Heart left ventricle (tissue), 16 donors: ENCODE data around the gene AGPAT3. TPM values are rescaled to one million over a fixed set of nuclear protein-coding genes. Genes with fewer than 3 reads are reported as not detected.

Source experiments
- ATAC-seq, 4 donors: fragments of 200-7000 bp; cut with Tn5 transposase; one replicate each; pipeline ENCODE4 v1.9.1; 2020 to 2022; ENCODE audit warnings: moderate library complexity in 4 of 4, mild to moderate bottlenecking in 3 of 4, moderate number of reproducible peaks in 1 of 4
- DNase-seq, 5 donors: peaks; one replicate each; pipeline ENCODE4 v3.0.0-alpha.2; 2020
- H3K27ac ChIP-seq, 12 donors: fragments of 200-600 bp; sonication (generic) in 4 of 12; one replicate each; pipeline versions ENCODE4 v1.5.0 to v1.8.0; 2016 to 2022; ENCODE audit warnings: mild to moderate bottlenecking in 2 of 12
- H3K27me3 ChIP-seq, 9 donors: fragments of 200-600 bp; sonication (generic) in 2 of 9; one replicate each; pipeline versions ENCODE4 v1.5.1 to v1.8.0; 2016 to 2022; ENCODE audit warnings: mild to moderate bottlenecking in 3 of 9
- H3K36me3 ChIP-seq, 9 donors: fragments of 200-600 bp; sonication (generic) in 2 of 9; one replicate each; pipeline versions ENCODE4 v1.5.0 to v1.8.0; 2018 to 2022; ENCODE audit warnings: mild to moderate bottlenecking in 2 of 9
- H3K4me1 ChIP-seq, 12 donors: fragments of 200-600 bp; sonication (generic) in 4 of 12; one replicate each; pipeline versions ENCODE4 v1.5.0 to v1.8.0; 2016 to 2022; ENCODE audit warnings: mild to moderate bottlenecking in 3 of 12
- H3K4me3 ChIP-seq, 12 donors: fragments of 200-600 bp; sonication (generic) in 4 of 12; one replicate each; pipeline versions ENCODE4 v1.5.0 to v1.8.0; 2017 to 2022; ENCODE audit warnings: mild to moderate bottlenecking in 9 of 12, moderate library complexity in 4 of 12
- H3K9me3 ChIP-seq, 12 donors: fragments of 200-600 bp; sonication (generic) in 4 of 12; one replicate each; pipeline versions ENCODE4 v1.5.0 to v1.8.0; 2016 to 2022; ENCODE audit warnings: mild to moderate bottlenecking in 1 of 12
- POLR2A ChIP-seq, 2 donors: fragments of 450-650 bp; IDR thresholded peaks; one replicate each; pipeline ENCODE4 v1.6.1; 2017; ENCODE audit warnings: antibody characterized with exemption in 2 of 2, mild to moderate bottlenecking in 2 of 2, moderate library complexity in 2 of 2
- WGBS, 4 donors: extraction: QIAGEN DNeasy Blood & Tissue Kit in 2 of 4; methylation state at CpG; one replicate each; pipeline versions ENCODE4 v1.1.5 to v1.1.7; 2013 to 2018; 5-methylcytosine and 5-hydroxymethylcytosine counted together
- intact Hi-C, 10 donors: fragments of 100-400 bp; cut with DNase I; formaldehyde crosslinking; loops; one replicate each; pipeline versions ENCODE4 v1.11.1 to v1.14.2; 2022
- polyA plus RNA-seq, 2 donors: library from polyadenylated mRNA; stranded (reverse); fragments of 200-250 nt; gene quantifications; one replicate each; pipeline ENCODE4 v1.2.3, GENCODE V29; 2013
- total RNA-seq, 9 donors: library from RNA; depleted of rRNA in 2 of 9; stranded (reverse); fragments of >200 nt in 2 of 9; fragmentation: NEBNext Ultra II Directional in 3 of 9; extraction: Animal tissue kit (Norgen Biotek cat#: 25700) in 3 of 9; gene quantifications; one replicate each; pipeline versions ENCODE4 v1.1.0 to v1.2.4, GENCODE V29; 2016 to 2023
- TF ChIP-seq, protein P1 (sequence below), 12 donors: fragments of 200-600 bp; sonication (generic) in 4 of 12; IDR thresholded peaks; one replicate each; pipeline versions ENCODE4 v1.5.0 to v1.8.0; 2018 to 2022; ENCODE audit warnings: antibody characterized with exemption in 12 of 12, mild to moderate bottlenecking in 5 of 12
- donor health status: ischemic (EF 13 %, LVEDD 7.1; RV severe dilation, severe dysfunction).
- donor health status: healthy with polysubstance abuse.
- donor health status: DM: no; HTN: yes; CAD: no.
- donor health status: DM: no; HTN: no; CAD: no.
- donor health status: ischemic (EF 25% LVEDD 6.9; RV normal size, moderate dysfunction).
- donor health status: ischemic (EF 25% LVEDD 5.7; RV mildly dilated, moderate dysfunction).
- donor health status: healthy.
- donor health status: DM: yes; HTN: yes; CAD: no.
- donor health status: ischemic (EF 35%, LVEDD 5.7; RV mildly dilated, moderate dysfunction).
- donor health status: nonischemic (EF 11% LVEDD 7.7; RV severe dilation, severe dysfunction).
- donor health status: DM: yes; HTN: yes; CAD: no.
- donor health status: PGD.
- donor health status: ischemic (EF 29% LVEDD 5.4; RV normal size, mild dysfunction).
- donor health status: nonischemic (EF 23%, LVEDD 6.1; RV moderate dilation, normal function).

The AGPAT3 gene
- total and polyA plus RNA-seq, 11 donors: 26.6 to 86.0 (median 64.5) TPM

DNA sequence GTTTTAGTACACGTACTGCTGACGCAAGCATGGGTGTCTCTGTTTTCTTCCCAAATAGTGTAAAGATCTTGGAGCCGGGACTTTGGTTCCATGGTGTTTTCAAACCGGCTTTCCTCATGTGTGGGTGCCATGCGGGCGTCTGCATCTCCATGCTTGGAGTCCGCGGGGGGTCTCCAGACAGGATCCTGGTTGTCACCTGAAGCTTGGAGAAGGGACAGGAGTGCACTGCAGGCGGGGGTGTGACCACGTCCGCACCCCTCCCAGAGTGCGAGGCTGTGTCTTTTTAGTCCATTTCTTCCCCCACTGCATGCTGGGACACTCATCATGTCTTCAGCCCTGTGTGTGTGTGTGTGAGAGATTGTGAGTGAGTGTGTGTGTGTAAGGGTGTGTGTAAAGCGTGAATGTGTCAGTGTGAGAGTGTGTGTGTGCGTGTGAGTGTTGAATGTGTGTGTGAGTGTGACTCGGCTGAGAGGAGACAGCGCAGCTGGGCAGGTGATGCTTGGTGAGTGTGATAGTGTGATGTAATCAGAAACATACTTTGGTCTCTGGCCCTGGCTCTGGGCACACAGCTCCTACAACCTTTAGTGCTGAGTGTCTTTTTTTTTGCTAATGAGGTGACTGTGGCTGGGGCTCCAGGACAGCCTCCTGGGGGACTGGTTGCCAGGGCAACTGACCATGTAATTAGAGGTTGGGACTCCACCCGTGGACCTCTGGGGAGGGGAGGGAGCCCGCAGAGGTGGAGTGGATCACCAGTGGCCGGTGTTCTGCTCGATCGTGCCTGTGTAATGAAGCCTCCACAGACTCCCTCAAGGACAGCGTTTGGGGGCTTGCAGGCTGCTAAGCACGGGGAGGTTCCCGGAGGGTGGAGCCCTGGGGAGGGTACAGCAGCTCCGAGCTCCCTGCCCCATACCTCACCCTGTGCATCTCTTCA, 55.1 kb downstream of the AGPAT3 start:
- intact Hi-C loops: loop anchor here in 2 of 10 donors (5.0 kb wide), 2 partner anchors 38 to 43 kb away; no protein-coding TSS in a partner anchor
- WGBS, 4 donors: 85% methylated on average over 25 of the region's 25 CpGs
- ATAC-seq (no peak), DNase-seq (peak in 2 of 5 donors; percentile 21 to 33)
- no peaks in the 10 kb centered on the region for H3K27me3 ChIP-seq
- H3K36me3 ChIP-seq: peaks cover 0 to 6% (median 0%) of the 10 kb centered on the region in 9 donors
- no peak for TF ChIP-seq POLR2A (IDR thresholded peaks at IDR 0.05)
- TF ChIP-seq, protein P1, sequence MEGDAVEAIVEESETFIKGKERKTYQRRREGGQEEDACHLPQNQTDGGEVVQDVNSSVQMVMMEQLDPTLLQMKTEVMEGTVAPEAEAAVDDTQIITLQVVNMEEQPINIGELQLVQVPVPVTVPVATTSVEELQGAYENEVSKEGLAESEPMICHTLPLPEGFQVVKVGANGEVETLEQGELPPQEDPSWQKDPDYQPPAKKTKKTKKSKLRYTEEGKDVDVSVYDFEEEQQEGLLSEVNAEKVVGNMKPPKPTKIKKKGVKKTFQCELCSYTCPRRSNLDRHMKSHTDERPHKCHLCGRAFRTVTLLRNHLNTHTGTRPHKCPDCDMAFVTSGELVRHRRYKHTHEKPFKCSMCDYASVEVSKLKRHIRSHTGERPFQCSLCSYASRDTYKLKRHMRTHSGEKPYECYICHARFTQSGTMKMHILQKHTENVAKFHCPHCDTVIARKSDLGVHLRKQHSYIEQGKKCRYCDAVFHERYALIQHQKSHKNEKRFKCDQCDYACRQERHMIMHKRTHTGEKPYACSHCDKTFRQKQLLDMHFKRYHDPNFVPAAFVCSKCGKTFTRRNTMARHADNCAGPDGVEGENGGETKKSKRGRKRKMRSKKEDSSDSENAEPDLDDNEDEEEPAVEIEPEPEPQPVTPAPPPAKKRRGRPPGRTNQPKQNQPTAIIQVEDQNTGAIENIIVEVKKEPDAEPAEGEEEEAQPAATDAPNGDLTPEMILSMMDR (IDR thresholded peaks at IDR 0.05): no peak
- no peak overlapping the region for H3K4me3 ChIP-seq
- no peaks in the 10 kb centered on the region for H3K9me3 ChIP-seq
- H3K4me1 ChIP-seq: peaks cover 7 to 78% (median 45%) of the 10 kb centered on the region in 12 donors
- no peak overlapping the region for H3K27ac ChIP-seq

DNA sequence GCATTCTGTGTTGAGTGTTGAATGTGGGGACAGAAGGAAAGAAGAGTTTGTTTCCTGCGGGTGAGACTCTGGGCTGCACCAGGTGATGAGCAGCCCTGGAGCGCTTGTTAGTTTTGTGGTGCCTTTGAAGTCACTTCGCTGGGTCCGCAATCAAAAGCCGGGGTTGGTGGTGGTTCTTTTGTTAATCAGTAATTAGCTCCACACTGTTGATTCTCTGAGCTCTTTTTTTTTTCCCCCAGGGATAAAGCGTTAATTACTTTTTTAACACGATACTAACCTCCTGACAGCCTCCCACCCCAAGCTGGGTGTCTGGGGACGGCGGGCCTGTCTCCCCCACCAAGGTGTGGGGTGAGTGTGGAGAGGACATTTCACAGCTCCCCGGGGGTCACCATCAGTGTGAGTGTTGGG, 56.6 kb downstream of the AGPAT3 start:
- H3K36me3 ChIP-seq: peaks cover 0 to 13% (median 0%) of the 10 kb centered on the region in 9 donors
- peak overlapping the region in 1 of 12 donors; percentile 82 for H3K27ac ChIP-seq
- DNase-seq (peak in 2 of 5 donors; percentile 2 to 27), ATAC-seq (no peak)
- no peaks in the 10 kb centered on the region for H3K27me3 ChIP-seq
- 78 to 88% (median 83%) methylated on average over 10 of the region's 10 CpGs for WGBS, 4 donors
- TF ChIP-seq, protein P1 (IDR thresholded peaks at IDR 0.05): no peak
- TF ChIP-seq POLR2A (IDR thresholded peaks at IDR 0.05): no peak
- no peaks in the 10 kb centered on the region for H3K9me3 ChIP-seq
- H3K4me3 ChIP-seq: no peak overlapping the region
- intact Hi-C loops: loop anchor here in 1 of 10 donors (5.0 kb wide), 1 partner anchor 39 kb away; no protein-coding TSS in a partner anchor
- H3K4me1 ChIP-seq: peaks cover 7 to 80% (median 44%) of the 10 kb centered on the region in 12 donors

DNA sequence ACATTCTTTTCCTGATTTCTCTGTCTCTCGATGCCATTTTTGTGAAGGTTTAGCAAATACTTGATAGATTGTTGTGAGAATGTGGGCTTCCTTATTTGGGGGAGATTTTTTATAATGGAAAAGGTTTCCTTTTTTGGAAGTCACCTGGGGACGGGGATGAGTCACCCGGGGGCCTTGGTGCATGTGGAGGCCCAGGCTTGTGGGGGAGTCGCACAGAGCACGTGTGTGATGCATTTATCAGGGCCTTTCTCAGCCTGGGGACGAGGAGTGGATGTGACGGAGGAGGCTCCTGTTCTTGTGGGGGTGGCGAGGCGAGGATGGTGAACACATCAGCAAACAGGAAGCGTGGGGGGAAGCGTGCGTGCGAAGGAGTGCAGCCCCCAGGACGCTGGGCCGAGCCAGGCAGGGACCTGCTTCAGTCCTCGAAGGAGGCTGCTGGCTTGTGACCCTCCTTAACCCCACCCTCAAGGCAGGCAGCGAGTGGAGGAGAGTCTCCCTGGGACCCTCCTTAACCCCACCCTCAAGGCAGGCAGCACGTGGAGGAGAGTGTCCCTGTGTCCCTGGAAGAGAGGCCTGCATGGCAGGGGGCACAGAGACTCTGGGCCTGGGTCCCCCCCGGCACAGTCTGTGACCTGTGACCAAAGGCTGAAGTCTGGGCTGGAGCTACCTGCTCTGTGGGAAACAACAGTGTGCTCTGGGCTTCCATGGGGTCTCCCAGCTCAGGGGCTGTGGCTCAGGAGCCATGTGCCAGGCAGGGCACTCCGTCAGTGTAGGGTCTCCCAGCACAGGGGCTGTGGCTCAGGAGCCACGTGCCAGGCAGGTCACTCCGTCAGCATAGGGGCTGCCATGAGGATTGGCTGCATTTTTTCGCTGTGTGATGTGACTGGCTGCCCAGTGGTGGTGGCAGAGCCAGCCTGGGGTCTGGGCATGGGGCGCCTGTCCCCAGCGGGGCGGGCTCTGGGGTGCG, 57.2 kb downstream of the AGPAT3 start:
- WGBS, 4 donors: 58 to 68% (median 64%) methylated on average over 21 to 27 of the region's 27 CpGs
- ATAC-seq (peak in 1 of 4 donors; percentile 53), DNase-seq (peak in 1 of 5 donors; percentile 37)
- intact Hi-C loops: loop anchor here in 1 of 10 donors (5.0 kb wide), 1 partner anchor 40 kb away; no protein-coding TSS in a partner anchor
- H3K27me3 ChIP-seq: no peaks in the 10 kb centered on the region
- peaks cover 0 to 13% (median 0%) of the 10 kb centered on the region in 9 donors for H3K36me3 ChIP-seq
- H3K4me1 ChIP-seq: peaks cover 7 to 75% (median 41%) of the 10 kb centered on the region in 12 donors
- H3K27ac ChIP-seq: peak overlapping the region in 9 of 12 donors; percentile 21 to 82 (median 53)
- H3K9me3 ChIP-seq: no peaks in the 10 kb centered on the region
- no peak for TF ChIP-seq POLR2A (IDR thresholded peaks at IDR 0.05)
- TF ChIP-seq, protein P1 (IDR thresholded peaks at IDR 0.05): no peak
- no peak overlapping the region for H3K4me3 ChIP-seq
